Tibial nerve (tissue), 4 donors: Measurements from ENCODE around the gene MRTFA. TPM values are rescaled to one million over a fixed set of nuclear protein-coding genes. Genes with fewer than 3 reads are reported as not detected.

Experiments used
- DNase-seq, 2 donors: peaks; one replicate each; pipeline ENCODE4 v3.0.0-alpha.2; 2019; ENCODE audit warnings: low spot score in 2 of 2
- H3K27ac ChIP-seq, 4 donors: fragments of 200-600 bp; sonication (generic) in 3 of 4; one replicate each; pipeline ENCODE4 v1.5.1; 2017 to 2019; ENCODE audit warnings: mild to moderate bottlenecking in 1 of 4
- H3K27me3 ChIP-seq, 2 donors: fragments of 200-600 bp; sonication (generic) in 1 of 2; one replicate each; pipeline versions ENCODE4 v1.5.1 to v1.6.0; 2017 to 2019
- H3K36me3 ChIP-seq, 3 donors: fragments of 200-600 bp; sonication (generic); one replicate each; pipeline ENCODE4 v1.5.1; 2018 to 2019
- H3K4me1 ChIP-seq, 4 donors: fragments of 200-600 bp; sonication (generic) in 3 of 4; one replicate each; pipeline ENCODE4 v1.5.1; 2017 to 2019
- H3K4me3 ChIP-seq, 4 donors: fragments of 200-600 bp; sonication (generic) in 3 of 4; one replicate each; pipeline ENCODE4 v1.5.1; 2017 to 2019; ENCODE audit warnings: mild to moderate bottlenecking in 1 of 4, moderate library complexity in 1 of 4
- H3K9me3 ChIP-seq, 4 donors: fragments of 200-600 bp; sonication (generic) in 3 of 4; one replicate each; pipeline ENCODE4 v1.5.1; 2017 to 2019
- CTCF ChIP-seq, 5 experiments: fragments of 200-600 bp in 3 of 5; fragments of 450-650 bp in 2 of 5; sonication (generic) in 3 of 5; IDR thresholded peaks; one replicate each; pipeline ENCODE4 v1.5.1; 2016 to 2019; ENCODE audit warnings: antibody characterized with exemption in 5 of 5, mild to moderate bottlenecking in 3 of 5, moderate library complexity in 2 of 5
- EP300 ChIP-seq, 2 donors: sonication (generic); formaldehyde crosslinking; IDR thresholded peaks; one replicate each; pipeline ENCODE4 v1.6.1; 2017; ENCODE audit warnings: antibody characterized with exemption in 2 of 2, mild to moderate bottlenecking in 1 of 2
- POLR2A ChIP-seq, 2 donors: fragments of 450-650 bp; IDR thresholded peaks; one replicate each; pipeline ENCODE4 v1.6.1; 2017; ENCODE audit warnings: antibody characterized with exemption in 2 of 2, mild to moderate bottlenecking in 2 of 2, moderate library complexity in 2 of 2
- WGBS, 2 donors: methylation state at CpG; one replicate each; pipeline ENCODE4 v1.1.5; 2018; 5-methylcytosine and 5-hydroxymethylcytosine counted together
- total RNA-seq, 4 donors: library from RNA; depleted of rRNA; stranded (reverse); fragments of >200 nt; gene quantifications; one replicate each; pipeline ENCODE4 v1.1.0, GENCODE V29; 2016

MRTFA gene
- total RNA-seq, 4 donors from 2014 or later, result 69.7 to 119 (median 104) TPM

DNA sequence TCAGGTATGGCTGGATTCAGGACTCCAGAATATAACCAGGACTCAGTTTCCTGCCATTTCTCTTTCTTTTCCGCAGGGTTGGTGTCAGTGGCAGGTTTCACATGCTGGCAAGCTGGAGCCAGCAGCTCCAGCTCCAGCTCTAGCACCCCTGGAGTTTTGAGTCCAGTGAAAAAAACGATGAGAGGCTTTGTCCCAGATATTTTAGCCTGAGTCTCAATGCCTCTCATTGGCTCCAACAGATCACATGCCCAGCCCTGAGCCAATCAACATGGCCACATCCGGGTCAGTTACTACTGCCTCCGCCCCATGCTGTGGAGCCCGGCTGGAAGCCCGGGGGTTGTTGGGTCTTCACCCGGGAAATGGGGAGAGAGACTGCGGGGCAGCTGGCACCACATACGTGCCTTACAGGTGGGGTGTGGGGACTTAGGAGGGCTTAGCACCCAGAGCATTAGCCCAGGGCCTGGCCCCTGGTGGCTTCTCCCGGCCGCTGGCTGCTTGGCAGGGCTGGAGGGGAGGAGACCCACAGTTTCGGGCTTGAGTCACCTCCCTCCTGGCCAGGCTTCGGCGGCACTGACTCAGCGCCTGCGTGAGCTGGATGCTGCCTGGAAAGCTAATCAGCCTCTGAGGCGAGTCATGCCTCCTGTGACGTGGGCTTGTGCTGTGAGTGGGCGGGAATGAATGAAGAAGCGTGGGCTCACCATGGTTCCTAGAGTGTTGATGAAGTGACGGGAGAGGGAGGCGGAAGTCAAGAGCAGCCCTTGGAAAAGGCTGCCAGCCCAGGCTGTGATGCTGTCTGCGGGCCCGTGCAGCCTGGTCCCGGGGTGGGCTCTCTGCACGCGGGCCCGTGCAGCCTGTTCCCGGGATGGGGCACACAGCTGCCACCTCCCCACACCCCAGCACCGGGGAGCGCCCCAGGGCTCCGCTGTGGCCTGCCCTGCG is 15.3 kb upstream of the MRTFA start:
- Histone ChIP-seq H3K4me3 (peak overlapping the region; percentile 47 to 64 (median 51)), H3K36me3 (no peaks in the 10 kb centered on the region), H3K27me3 (no peaks in the 10 kb centered on the region), H3K4me1 (peaks cover 0 to 40% (median 9%) of the 10 kb centered on the region in 4 donors), H3K9me3 (no peaks in the 10 kb centered on the region), H3K27ac (peak overlapping the region; percentile 90 to 99 (median 96))
- TF ChIP-seq EP300 (IDR thresholded peaks at IDR 0.05) (peak; percentile 83 to 96), CTCF (IDR thresholded peaks at IDR 0.05) (peak in 2 of 5 experiments; percentile 28 to 56), POLR2A (IDR thresholded peaks at IDR 0.05) (peak; percentile 52 to 87)
- 14 to 16% methylated on average over 26 to 33 of the region's 33 CpGs for WGBS, 2 donors
- peak; percentile 88 to 93 for DNase-seq

DNA sequence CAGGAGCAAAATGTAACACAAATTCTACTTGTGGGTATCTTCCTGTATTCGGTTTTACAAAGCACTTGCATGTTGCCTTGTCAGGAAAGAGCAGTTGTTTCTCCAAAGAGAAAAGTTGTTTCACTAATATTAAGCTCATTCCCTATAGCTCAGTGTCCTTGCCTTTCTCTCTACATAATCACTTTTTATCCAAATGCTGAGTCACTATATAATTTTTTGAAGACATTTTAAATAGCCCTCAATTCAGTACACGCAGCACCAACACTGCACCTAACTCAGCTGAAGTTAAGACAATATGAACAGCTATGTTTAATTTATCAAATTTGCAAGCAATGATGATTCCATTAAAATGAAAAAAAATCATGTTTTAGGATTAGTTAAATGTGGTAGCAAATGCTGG is 14.5 kb upstream of the MRTFA start:
- H3K4me3 ChIP-seq, result peak overlapping the region in 1 of 4 donors; percentile 64
- WGBS, 2 donors, result 67 to 76% methylated on average over 2 of the region's 2 CpGs
- H3K4me1 ChIP-seq, result peaks cover 0 to 48% (median 12%) of the 10 kb centered on the region in 4 donors
- DNase-seq, result no peak
- H3K36me3 ChIP-seq, result no peaks in the 10 kb centered on the region
- H3K9me3 ChIP-seq, result no peaks in the 10 kb centered on the region
- no peak for TF ChIP-seq POLR2A (IDR thresholded peaks at IDR 0.05)
- no peak for TF ChIP-seq EP300 (IDR thresholded peaks at IDR 0.05)
- no peak for TF ChIP-seq CTCF (IDR thresholded peaks at IDR 0.05)
- H3K27ac ChIP-seq, result peak overlapping the region; percentile 90 to 99 (median 96)
- no peaks in the 10 kb centered on the region for H3K27me3 ChIP-seq

GRCh38 chr22:40648386-40648785 is 11.9 kb upstream of the MRTFA start:
- WGBS, 2 donors, result 91 to 94% methylated on average over 10 of the region's 10 CpGs
- Histone ChIP-seq H3K4me3 (no peak overlapping the region), H3K9me3 (no peaks in the 10 kb centered on the region), H3K27ac (no peak overlapping the region), H3K36me3 (no peaks in the 10 kb centered on the region), H3K27me3 (no peaks in the 10 kb centered on the region), H3K4me1 (peaks cover 0 to 32% (median 12%) of the 10 kb centered on the region in 4 donors)
- DNase-seq, result no peak
- TF ChIP-seq POLR2A (IDR thresholded peaks at IDR 0.05) (no peak), EP300 (IDR thresholded peaks at IDR 0.05) (no peak), CTCF (IDR thresholded peaks at IDR 0.05) (no peak)

DNA sequence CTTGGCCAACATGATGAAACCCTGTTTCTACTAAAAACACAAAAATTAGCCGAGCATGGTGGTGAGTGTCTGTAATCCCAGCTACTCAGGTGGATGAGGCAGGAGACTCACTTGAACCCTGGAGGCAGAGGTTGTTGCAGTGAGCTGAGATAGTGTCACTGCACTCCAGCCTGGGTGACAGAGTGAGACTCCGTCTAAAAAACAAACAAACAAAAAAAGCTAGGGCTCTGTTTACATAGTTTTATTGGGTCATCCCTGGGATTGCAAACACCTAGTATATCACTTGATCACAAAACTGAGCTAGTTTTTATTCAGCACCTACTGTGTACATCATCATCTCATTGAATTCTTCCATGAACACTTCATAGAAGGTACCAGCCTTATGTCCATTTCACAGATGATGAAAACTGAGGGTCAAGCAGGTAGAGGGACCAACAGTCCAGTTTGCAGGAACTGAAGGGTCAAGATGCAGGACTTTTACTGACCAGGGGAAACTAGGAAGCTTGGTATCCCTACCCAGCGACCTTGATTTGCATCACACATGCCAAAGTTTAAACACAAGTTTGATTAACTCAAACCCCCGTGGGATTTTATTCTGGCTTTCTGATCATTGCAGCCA is 9.2 kb upstream of the MRTFA start:
- no peak for DNase-seq
- Histone ChIP-seq H3K9me3 (no peaks in the 10 kb centered on the region), H3K4me3 (no peak overlapping the region), H3K27me3 (no peaks in the 10 kb centered on the region), H3K4me1 (peaks cover 0 to 11% (median 3%) of the 10 kb centered on the region in 4 donors), H3K36me3 (no peaks in the 10 kb centered on the region), H3K27ac (peak overlapping the region in 2 of 4 donors; percentile 76 to 80)
- no peak for TF ChIP-seq CTCF (IDR thresholded peaks at IDR 0.05)
- TF ChIP-seq EP300 (IDR thresholded peaks at IDR 0.05), result no peak
- no peak for TF ChIP-seq POLR2A (IDR thresholded peaks at IDR 0.05)
- WGBS, 2 donors, result 63 to 72% methylated on average over 4 of the region's 4 CpGs

GRCh38 chr22:40642316-40642715 is 5.8 kb upstream of the MRTFA start:
- H3K4me1 ChIP-seq, result peaks cover 0 to 20% (median 6%) of the 10 kb centered on the region in 4 donors
- DNase-seq, result no peak
- H3K27me3 ChIP-seq, result no peaks in the 10 kb centered on the region
- no peaks in the 10 kb centered on the region for H3K36me3 ChIP-seq
- 89 to 92% methylated on average over 4 of the region's 4 CpGs for WGBS, 2 donors
- H3K27ac ChIP-seq, result no peak overlapping the region
- TF ChIP-seq POLR2A (IDR thresholded peaks at IDR 0.05), result no peak
- no peak for TF ChIP-seq EP300 (IDR thresholded peaks at IDR 0.05)
- no peaks in the 10 kb centered on the region for H3K9me3 ChIP-seq
- H3K4me3 ChIP-seq, result no peak overlapping the region
